ENCODE measurements around the gene EYS. TPM values are rescaled to one million over a fixed set of nuclear protein-coding genes. Genes with fewer than 3 reads are reported as not detected.

Gene EYS
- total and polyA plus RNA-seq, 2 of the 8 experiments (the other 6 are each of a cell fraction or from before 2014, with no cell fraction given) = 0.05 to 0.13 TPM

GRCh38 chr6:64998204-64998603, 708.8 kb downstream of the EYS start:
- H3K4me2 ChIP-seq (ENCODE audit: insufficient read depth in 1 of 2, low read depth in 2 of 2, low read length in 2 of 2) = no peak overlapping the region
- H2AFZ ChIP-seq (ENCODE audit: low read length) = no peak overlapping the region
- no peak overlapping the region for H2BK5ac ChIP-seq (ENCODE audit: low read depth, low read length)
- H2BK120ac ChIP-seq (replicated peaks; ENCODE audit: low read depth, low read length) = no peak overlapping the region
- H3K23ac ChIP-seq (ENCODE audit: insufficient read length) = no peak overlapping the region
- no peak overlapping the region for H4K8ac ChIP-seq (ENCODE audit: extremely low read depth, insufficient read depth, low read length)
- no peak overlapping the region for H2BK15ac ChIP-seq (ENCODE audit: low read length)
- no peak overlapping the region for H3K27ac ChIP-seq (ENCODE audit: low read depth, low read length)
- H3K4ac ChIP-seq (replicated peaks; ENCODE audit: insufficient read length, low read depth, low read length) = no peak overlapping the region
- no peaks in the 10 kb centered on the region for H3K9me3 ChIP-seq (ENCODE audit: insufficient read depth in 2 of 2, low read depth in 1 of 2, low read length in 1 of 2)
- H4K91ac ChIP-seq (replicated peaks; ENCODE audit: insufficient read length, low read length) = no peak overlapping the region
- H3K14ac ChIP-seq (ENCODE audit: insufficient read length) = no peak overlapping the region
- H2BK20ac ChIP-seq (ENCODE audit: low read length) = no peak overlapping the region
- H3K56ac ChIP-seq (replicated peaks; ENCODE audit: insufficient read length, low read depth, low read length) = no peak overlapping the region
- H3K36me3 ChIP-seq (ENCODE audit: control insufficient read depth in 2 of 4, insufficient read depth in 4 of 4, low read length in 3 of 4) = no peaks in the 10 kb centered on the region
- H2AK5ac ChIP-seq (ENCODE audit: low read depth, low read length) = no peak overlapping the region
- no peaks in the 10 kb centered on the region for H3K23me2 ChIP-seq (ENCODE audit: low read depth, low read length)
- no peak overlapping the region for H3K9ac ChIP-seq (replicated peaks in 1 of 4; ENCODE audit: extremely low read depth in 1 of 4, low read depth in 3 of 4, low read length in 3 of 4)
- no peaks in the 10 kb centered on the region for H3K27me3 ChIP-seq (replicated peaks in 1 of 4; ENCODE audit: control insufficient read depth in 3 of 4, extremely low read depth in 1 of 4, insufficient read depth in 3 of 4, low read length in 3 of 4)
- no peak for FAIRE-seq
- DNase-seq (ENCODE audit: low read depth in 1 of 2, low spot score in 2 of 2) = no peak
- ChIA-PET POLR2A (ENCODE audit: partially characterized antibody) (no interaction called here), CTCF (ENCODE audit: partially characterized antibody) (no interaction called here)
- no peak overlapping the region for H2BK12ac ChIP-seq (ENCODE audit: low read depth, low read length)
- no peaks in the 10 kb centered on the region for H3K4me1 ChIP-seq (replicated peaks in 1 of 4; ENCODE audit: control insufficient read depth in 3 of 4, insufficient read depth in 4 of 4, low read length in 3 of 4)
- H3K4me3 ChIP-seq (ENCODE audit: extremely low read depth in 1 of 4, insufficient read depth in 2 of 4, low read depth in 3 of 4, low read length in 4 of 4) = no peak overlapping the region
- H3K18ac ChIP-seq (ENCODE audit: extremely low read depth, low read length) = no peak overlapping the region
- no peaks in the 10 kb centered on the region for H4K20me1 ChIP-seq (replicated peaks in 1 of 2; ENCODE audit: control insufficient read depth in 1 of 2, insufficient read depth in 2 of 2, low read length in 2 of 2)
- H4K5ac ChIP-seq (ENCODE audit: insufficient read length, low read depth, low read length) = no peak overlapping the region
- no peaks in the 10 kb centered on the region for H3K79me1 ChIP-seq (ENCODE audit: low read depth, low read length)
- H3K79me2 ChIP-seq (ENCODE audit: control insufficient read depth in 1 of 2, insufficient read depth in 2 of 2, low read length in 2 of 2) = no peaks in the 10 kb centered on the region
- TF ChIP-seq ATF3 (IDR thresholded peaks at IDR 0.05; ENCODE audit: insufficient read depth, low read depth, low read length) (no peak), RAD21 (IDR thresholded peaks at IDR 0.05 in 1 of 2, conservative IDR thresholded peaks at IDR 0.05 in 1 of 2; ENCODE audit: low read depth in 2 of 2, low read length in 2 of 2) (no peak), POLR2AphosphoS5 (IDR thresholded peaks at IDR 0.05; ENCODE audit: low read depth, low read length) (no peak), RNF2 (IDR thresholded peaks at IDR 0.05; ENCODE audit: borderline replicate concordance, low read depth, low read length, missing control alignments, poor library complexity, severe bottlenecking) (no peak), SIX5 (IDR thresholded peaks at IDR 0.05; ENCODE audit: low read depth, low read length) (no peak), NANOG (IDR thresholded peaks at IDR 0.05; ENCODE audit: insufficient read depth, low read depth, low read length, poor library complexity, severe bottlenecking) (no peak), EGR1 (IDR thresholded peaks at IDR 0.05; ENCODE audit: borderline replicate concordance, low read depth, low read length) (no peak), TAF1 (IDR thresholded peaks at IDR 0.05; ENCODE audit: low read depth, low read length) (no peak), SUZ12 (IDR thresholded peaks at IDR 0.05; ENCODE audit: low read length) (no peak), ZNF274 (IDR thresholded peaks at IDR 0.05; ENCODE audit: borderline replicate concordance, extremely low read depth, low read length) (no peak), HDAC6 (IDR thresholded peaks at IDR 0.05; ENCODE audit: low read depth, low read length) (no peak)
- TF ChIP-seq, protein P1, sequence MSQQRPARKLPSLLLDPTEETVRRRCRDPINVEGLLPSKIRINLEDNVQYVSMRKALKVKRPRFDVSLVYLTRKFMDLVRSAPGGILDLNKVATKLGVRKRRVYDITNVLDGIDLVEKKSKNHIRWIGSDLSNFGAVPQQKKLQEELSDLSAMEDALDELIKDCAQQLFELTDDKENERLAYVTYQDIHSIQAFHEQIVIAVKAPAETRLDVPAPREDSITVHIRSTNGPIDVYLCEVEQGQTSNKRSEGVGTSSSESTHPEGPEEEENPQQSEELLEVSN (IDR thresholded peaks at IDR 0.05) = no peak

All from H1 (cell line).